Activated CD8-positive, alpha-beta T cell treated with anti-CD3 and anti-CD28 coated beads for 36 hours (primary cell): ENCODE data around the gene SZRD1. TPM values are rescaled to one million over a fixed set of nuclear protein-coding genes. Genes with fewer than 3 reads are reported as not detected.

ENCODE experiments used
- ATAC-seq: fragments of 200-7000 bp; cut with Tn5 transposase; one replicate; pipeline ENCODE4 v1.10.0; 2021; ENCODE audit warnings: mild to moderate bottlenecking, moderate library complexity
- CTCF ChIA-PET: fragments of 350-600 bp; sonication (Branson Sonifier 250); formaldehyde crosslinking; loops from one replicate; lab custom pipeline; 2021; ENCODE audit warnings: antibody characterized with exemption; lab: Charles Lee
- POLR2A ChIA-PET: fragments of 350-600 bp; sonication (Branson Sonifier 250); formaldehyde crosslinking; loops from one replicate; lab custom pipeline; 2021; ENCODE audit warnings: antibody characterized with exemption; lab: Charles Lee
- DNase-seq: peaks from one replicate; pipeline ENCODE4 v3.0.0-alpha.2; 2020
- H3K27ac Mint-ChIP-seq: one replicate; pipeline ENCODE4 v1.8.0; 2021; ENCODE audit warnings: mild to moderate bottlenecking, mixed read lengths
- H3K27me3 Mint-ChIP-seq: one replicate; pipeline ENCODE4 v1.8.0; 2021; ENCODE audit warnings: mixed read lengths
- H3K36me3 Mint-ChIP-seq: one replicate; pipeline ENCODE4 v1.8.0; 2021; ENCODE audit warnings: low read depth, mixed read lengths
- H3K4me1 Mint-ChIP-seq: one replicate; pipeline ENCODE4 v1.8.0; 2021; ENCODE audit warnings: low read depth, mixed read lengths
- H3K4me3 Mint-ChIP-seq: one replicate; pipeline ENCODE4 v1.8.0; 2021; ENCODE audit warnings: mild to moderate bottlenecking, moderate library complexity, mixed read lengths
- H3K9me3 Mint-ChIP-seq: one replicate; pipeline ENCODE4 v1.8.0; 2021; ENCODE audit warnings: mixed read lengths
- CTCF ChIP-seq: fragments of 200-600 bp; IDR thresholded peaks from one replicate; pipeline ENCODE4 v1.8.0; 2022; ENCODE audit warnings: antibody characterized with exemption, mild to moderate bottlenecking
- intact Hi-C: fragments of 100-400 bp; cut with micrococcal nuclease; formaldehyde crosslinking; loops from one replicate; pipeline ENCODE4 v1.10.0; 2022
- total RNA-seq, 2 experiments: library from RNA; stranded (reverse); gene quantifications; one replicate each; pipeline ENCODE4 v1.2.3, GENCODE V29; 2021

Gene SZRD1
- total RNA-seq, result 100 to 1,000 TPM; 175 to 177 TPM

- Mint-ChIP-seq H3K36me3 (peaks cover 25% of the 10 kb centered on the region), H3K4me3 (peak within 1 kb of the TSS; percentile 98), H3K4me1 (peaks cover 35% of the 10 kb centered on the region), H3K27ac (peak within 1 kb of the TSS; percentile 100), H3K27me3 (no peaks in the 10 kb centered on the region), H3K9me3 (no peaks in the 10 kb centered on the region)
- DNase-seq, result peak; percentile 98
- no peak for TF ChIP-seq CTCF
- ChIA-PET CTCF (interaction anchor here (1.6 to 2.3 kb wide), 3 partner anchors 12 to 15 kb away, joined by 5 to 11 read pairs (median 6); partner anchors contain the start of gene FBXO42), POLR2A (interaction anchor here (1.0 to 2.5 kb wide), 6 partner anchors 9 to 73 kb away, joined by 3 to 13 read pairs (median 10); partner anchors contain the start of genes FBXO42 and NECAP2)
- peak; percentile 87 for ATAC-seq
- intact Hi-C loops, result loop anchor here (10.0 kb wide), 2 partner anchors 122 to 292 kb away; partner anchors contain the start of gene FAM131C
Observed at GRCh38 chr1:16366722-16367257, at the start of gene SZRD1. Gene SZRD1 (plus strand): TSS chr1:16367242. CDS start chr1:16367258, 16 bp downstream.

- Mint-ChIP-seq H3K27me3 (no peaks in the 10 kb centered on the region), H3K4me1 (peaks cover 17% of the 10 kb centered on the region), H3K36me3 (no peaks in the 10 kb centered on the region), H3K27ac (no peak overlapping the region), H3K9me3 (no peaks in the 10 kb centered on the region), H3K4me3 (no peak overlapping the region)
- DNase-seq, result no peak
- POLR2A ChIA-PET, result interaction anchor here (0.7 kb wide), 1 partner anchor 23 kb away, joined by 3 read pairs; no protein-coding TSS in a partner anchor
- intact Hi-C loops, result no loop called here
- TF ChIP-seq CTCF, result no peak
- ATAC-seq, result no peak
- CTCF ChIA-PET, result no interaction called here
Observed at GRCh38 chr1:16318555-16318954, 48.5 kb upstream of the SZRD1 start.

GRCh38 chr1:16321176-16321867 lies 45.7 kb upstream of the SZRD1 start:
- no peaks in the 10 kb centered on the region for H3K9me3 Mint-ChIP-seq
- H3K27me3 Mint-ChIP-seq, result no peaks in the 10 kb centered on the region
- CTCF ChIA-PET, result no interaction called here
- no peak for TF ChIP-seq CTCF
- intact Hi-C loops, result no loop called here
- peaks cover 19% of the 10 kb centered on the region for H3K4me1 Mint-ChIP-seq
- H3K27ac Mint-ChIP-seq, result no peak overlapping the region
- POLR2A ChIA-PET, result interaction anchor here (0.7 kb wide), 1 partner anchor 14 kb away, joined by 4 read pairs; no protein-coding TSS in a partner anchor
- ATAC-seq, result no peak
- no peak overlapping the region for H3K4me3 Mint-ChIP-seq
- H3K36me3 Mint-ChIP-seq, result peaks cover 1% of the 10 kb centered on the region
- DNase-seq, result no peak

GRCh38 chr1:16324456-16324890 lies 42.6 kb upstream of the SZRD1 start:
- Mint-ChIP-seq H3K27me3 (no peaks in the 10 kb centered on the region), H3K4me3 (no peak overlapping the region), H3K9me3 (no peaks in the 10 kb centered on the region), H3K36me3 (peaks cover 9% of the 10 kb centered on the region), H3K27ac (no peak overlapping the region), H3K4me1 (peaks cover 27% of the 10 kb centered on the region)
- CTCF ChIA-PET, result no interaction called here
- no peak for ATAC-seq
- DNase-seq, result no peak
- no peak for TF ChIP-seq CTCF
- POLR2A ChIA-PET, result interaction anchor here (1.0 kb wide), 1 partner anchor 13 kb away, joined by 4 read pairs; no protein-coding TSS in a partner anchor
- intact Hi-C loops, result no loop called here
